Right renal cortex interstitium (tissue), 3 donors: ENCODE results near the gene PNMA8C. TPM values are rescaled to one million over a fixed set of nuclear protein-coding genes. Genes with fewer than 3 reads are reported as not detected.

Source experiments
- polyA plus RNA-seq, 3 donors: library from polyadenylated mRNA; unstranded; fragments of 120-200 nt; gene quantifications; one replicate each; pipeline ENCODE4 v1.2.1, GENCODE V29; 2013; ENCODE audit not compliant: insufficient read length in 3 of 3

PNMA8C gene
- polyA plus RNA-seq, 3 donors: 0.56 to 0.64 (median 0.60) TPM

Other genes starting within 250 kb of the PNMA8C start
- not detected for gene IGFL1, start 199.2 kb downstream of the PNMA8C start, polyA plus RNA-seq
- gene HIF3A, start 131.9 kb downstream of the PNMA8C start, polyA plus RNA-seq: 10 to 100 TPM; 21.7 to 28.3 (median 23.8) TPM
- gene PPP5C, start 81.8 kb downstream of the PNMA8C start, polyA plus RNA-seq: 100 to 1,000 TPM in 2 of 3 donors, 10 to 100 TPM in 1; 96.1 to 106 (median 106) TPM
- gene CCDC8, start 15.4 kb downstream of the PNMA8C start, polyA plus RNA-seq: 10 to 100 TPM; 48.5 to 53.8 (median 52.8) TPM
- gene PNMA8A, start 42.6 kb upstream of the PNMA8C start, polyA plus RNA-seq: 10 to 100 TPM; 52.7 to 72.2 (median 57.2) TPM
- gene PNMA8B, start 66.9 kb upstream of the PNMA8C start, polyA plus RNA-seq: 1 to 10 TPM; 3.8 to 4.2 (median 3.9) TPM
- gene CALM3, start 172.4 kb upstream of the PNMA8C start, polyA plus RNA-seq: 100 to 1,000 TPM; 500 to 524 (median 504) TPM
- 1 to 10 TPM; 1.6 to 1.8 (median 1.7) TPM for gene PTGIR, start 196.2 kb upstream of the PNMA8C start, polyA plus RNA-seq
- gene GNG8, start 207.3 kb upstream of the PNMA8C start, polyA plus RNA-seq: 1 to 10 TPM in 2 of 3 donors, not detected in 1; 1.6 to 1.7 TPM
- gene DACT3, start 232.2 kb upstream of the PNMA8C start, polyA plus RNA-seq: 10 to 100 TPM; 23.4 to 26.3 (median 25.5) TPM